ENCODE results near the gene MYO1A.
"Not testable (repeated sequence)": the region's sequence is repeated elsewhere in the genome, so short reads cannot be mapped to it uniquely, and the experiment has no call there.

Gene MYO1A

GRCh38 chr12:56991319-56992246 is 58.3 kb downstream of the MYO1A start:
- DNase-seq = peak; percentile 49

- DNase-seq = no peak
Measured at GRCh38 chr12:56990648-56991318, 59.1 kb downstream of the MYO1A start.

GRCh38 chr12:56989861-56990610 is 59.9 kb downstream of the MYO1A start:
- no peak for DNase-seq

GRCh38 chr12:56988207-56988739 is 61.7 kb downstream of the MYO1A start:
- DNase-seq = peak; percentile 93

- DNase-seq = peak; percentile 93
Measured at GRCh38 chr12:56987551-56988053, 62.3 kb downstream of the MYO1A start.

GRCh38 chr12:56987011-56987410 is 62.9 kb downstream of the MYO1A start:
- no peak for DNase-seq

GRCh38 chr12:56985714-56986113 is 64.2 kb downstream of the MYO1A start:
- not testable (repeated sequence) for DNase-seq

GRCh38 chr12:56983386-56983785 is 66.5 kb downstream of the MYO1A start:
- no peak for DNase-seq

- DNase-seq = not testable (repeated sequence)
Measured at GRCh38 chr12:56982578-56983236, 67.2 kb downstream of the MYO1A start.

- DNase-seq = no peak
Measured at GRCh38 chr12:56980941-56981530, 68.9 kb downstream of the MYO1A start.

GRCh38 chr12:56980268-56980667 is 69.7 kb downstream of the MYO1A start:
- no peak for DNase-seq

- DNase-seq = no peak
Measured at GRCh38 chr12:56979628-56980027, 70.3 kb downstream of the MYO1A start.
